Lower leg skin (tissue), 4 donors: ENCODE measurements around the gene HPN. TPM values are rescaled to one million over a fixed set of nuclear protein-coding genes. Genes with fewer than 3 reads are reported as not detected.

ENCODE experiments used
- DNase-seq, 2 donors: peaks; one replicate each; pipeline ENCODE4 v3.0.0-alpha.2; 2019; ENCODE audit warnings: low spot score in 2 of 2
- H3K4me3 ChIP-seq: fragments of 200-600 bp; sonication (generic); 2 replicates; pipeline ENCODE4 v1.5.1; 2017; ENCODE audit warnings: mild to moderate bottlenecking, low read depth; ENCODE audit not compliant: poor library complexity, severe bottlenecking
- CTCF ChIP-seq, 3 donors: fragments of 450-650 bp; IDR thresholded peaks; one replicate each; pipeline ENCODE4 v1.5.1; 2016; ENCODE audit warnings: antibody characterized with exemption in 3 of 3, mild to moderate bottlenecking in 3 of 3, moderate library complexity in 2 of 3
- POLR2A ChIP-seq, 2 donors: fragments of 450-650 bp; IDR thresholded peaks; one replicate each; pipeline ENCODE4 v1.6.1; 2016 to 2017; ENCODE audit warnings: antibody characterized with exemption in 2 of 2, mild to moderate bottlenecking in 1 of 2, moderate library complexity in 1 of 2
- WGBS, 2 donors: methylation state at CpG; one replicate each; pipeline ENCODE4 v1.1.5; 2018; 5-methylcytosine and 5-hydroxymethylcytosine counted together
- intact Hi-C: fragments of 100-400 bp; cut with DNase I; formaldehyde crosslinking; loops from one replicate; pipeline ENCODE4 v1.15.0; 2023; ENCODE audit warnings: low total_unique reads
- total RNA-seq, 4 donors: library from RNA; depleted of rRNA; stranded (reverse); fragments of >200 nt; gene quantifications; one replicate each; pipeline ENCODE4 v1.1.0, GENCODE V29; 2016

HPN gene
- total RNA-seq, 4 donors from 2014 or later, result 0.45 to 2.0 (median 1.3) TPM; not detected in 1

- 89 to 90% methylated on average over 19 to 20 of the region's 21 CpGs for WGBS, 2 donors
- intact Hi-C loops, result no loop called here
- TF ChIP-seq POLR2A (IDR thresholded peaks at IDR 0.05) (no peak), CTCF (IDR thresholded peaks at IDR 0.05) (no peak)
- no peak overlapping the region for H3K4me3 ChIP-seq
- DNase-seq, result no peak
These were observed 33.1 kb downstream of the HPN start for GRCh38 chr19:35074426-35075201.

- DNase-seq, result no peak
- WGBS, 2 donors, result 84 to 89% methylated on average over 16 to 21 of the region's 21 CpGs
- no peak overlapping the region for H3K4me3 ChIP-seq
- no peak for TF ChIP-seq CTCF (IDR thresholded peaks at IDR 0.05)
- no peak for TF ChIP-seq POLR2A (IDR thresholded peaks at IDR 0.05)
- intact Hi-C loops, result no loop called here
These were observed 33.9 kb downstream of the HPN start for GRCh38 chr19:35075202-35076025.

- WGBS, 2 donors, result 87 to 97% methylated on average over 6 of the region's 6 CpGs
- DNase-seq, result no peak
- TF ChIP-seq POLR2A (IDR thresholded peaks at IDR 0.05) (no peak), CTCF (IDR thresholded peaks at IDR 0.05) (no peak)
- intact Hi-C loops, result no loop called here
- H3K4me3 ChIP-seq, result no peak overlapping the region
These were observed 34.5 kb downstream of the HPN start for GRCh38 chr19:35076026-35076370.

- no peak for DNase-seq
- intact Hi-C loops, result no loop called here
- TF ChIP-seq CTCF (IDR thresholded peaks at IDR 0.05), result no peak
- no peak for TF ChIP-seq POLR2A (IDR thresholded peaks at IDR 0.05)
- WGBS, 2 donors, result 75 to 79% methylated on average over 6 to 8 of the region's 8 CpGs
- H3K4me3 ChIP-seq, result no peak overlapping the region
These were observed 35.1 kb downstream of the HPN start for GRCh38 chr19:35076657-35077056.

- no peak for DNase-seq
- 87 to 88% methylated on average over 17 of the region's 17 CpGs for WGBS, 2 donors
- TF ChIP-seq CTCF (IDR thresholded peaks at IDR 0.05) (no peak), POLR2A (IDR thresholded peaks at IDR 0.05) (no peak)
These were observed 36.1 kb downstream of the HPN start for GRCh38 chr19:35077411-35078223.

More at GRCh38 chr19:35077411-35078223, 36.1 kb downstream of the HPN start:
- no peak overlapping the region for H3K4me3 ChIP-seq
- intact Hi-C loops, result no loop called here
